ENCODE results near the gene SRCAP.
A peak's percentile ranks its signal among the peaks of the same experiment; 100 is the strongest.

The SRCAP gene

DNA sequence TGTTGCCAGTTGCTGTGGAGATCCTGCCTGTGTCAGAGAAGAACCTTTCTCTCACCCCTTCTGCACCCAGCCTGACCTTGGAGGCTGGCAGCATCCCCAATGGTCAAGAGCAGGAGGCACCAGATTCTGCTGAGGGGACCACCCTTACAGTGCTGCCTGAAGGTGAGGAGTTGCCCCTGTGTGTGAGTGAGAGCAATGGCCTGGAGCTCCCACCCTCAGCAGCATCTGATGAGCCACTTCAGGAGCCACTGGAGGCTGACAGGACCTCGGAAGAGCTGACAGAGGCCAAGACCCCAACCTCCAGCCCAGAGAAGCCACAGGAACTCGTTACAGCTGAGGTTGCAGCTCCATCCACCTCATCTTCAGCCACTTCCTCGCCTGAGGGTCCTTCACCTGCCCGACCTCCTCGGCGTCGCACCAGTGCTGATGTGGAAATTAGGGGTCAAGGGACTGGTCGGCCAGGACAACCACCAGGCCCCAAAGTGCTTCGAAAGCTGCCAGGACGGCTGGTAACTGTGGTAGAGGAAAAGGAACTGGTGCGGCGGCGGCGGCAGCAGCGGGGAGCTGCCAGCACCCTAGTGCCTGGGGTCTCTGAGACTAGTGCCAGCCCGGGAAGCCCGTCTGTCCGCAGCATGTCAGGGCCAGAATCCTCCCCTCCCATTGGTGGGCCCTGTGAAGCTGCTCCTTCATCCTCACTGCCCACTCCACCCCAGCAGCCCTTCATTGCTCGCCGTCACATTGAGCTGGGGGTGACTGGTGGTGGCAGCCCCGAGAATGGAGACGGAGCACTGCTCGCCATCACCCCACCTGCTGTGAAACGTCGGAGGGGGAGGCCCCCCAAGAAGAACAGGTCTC is 39.0 kb downstream of the SRCAP start:
- DNase-seq (ENCODE audit: low read depth): no peak

DNA sequence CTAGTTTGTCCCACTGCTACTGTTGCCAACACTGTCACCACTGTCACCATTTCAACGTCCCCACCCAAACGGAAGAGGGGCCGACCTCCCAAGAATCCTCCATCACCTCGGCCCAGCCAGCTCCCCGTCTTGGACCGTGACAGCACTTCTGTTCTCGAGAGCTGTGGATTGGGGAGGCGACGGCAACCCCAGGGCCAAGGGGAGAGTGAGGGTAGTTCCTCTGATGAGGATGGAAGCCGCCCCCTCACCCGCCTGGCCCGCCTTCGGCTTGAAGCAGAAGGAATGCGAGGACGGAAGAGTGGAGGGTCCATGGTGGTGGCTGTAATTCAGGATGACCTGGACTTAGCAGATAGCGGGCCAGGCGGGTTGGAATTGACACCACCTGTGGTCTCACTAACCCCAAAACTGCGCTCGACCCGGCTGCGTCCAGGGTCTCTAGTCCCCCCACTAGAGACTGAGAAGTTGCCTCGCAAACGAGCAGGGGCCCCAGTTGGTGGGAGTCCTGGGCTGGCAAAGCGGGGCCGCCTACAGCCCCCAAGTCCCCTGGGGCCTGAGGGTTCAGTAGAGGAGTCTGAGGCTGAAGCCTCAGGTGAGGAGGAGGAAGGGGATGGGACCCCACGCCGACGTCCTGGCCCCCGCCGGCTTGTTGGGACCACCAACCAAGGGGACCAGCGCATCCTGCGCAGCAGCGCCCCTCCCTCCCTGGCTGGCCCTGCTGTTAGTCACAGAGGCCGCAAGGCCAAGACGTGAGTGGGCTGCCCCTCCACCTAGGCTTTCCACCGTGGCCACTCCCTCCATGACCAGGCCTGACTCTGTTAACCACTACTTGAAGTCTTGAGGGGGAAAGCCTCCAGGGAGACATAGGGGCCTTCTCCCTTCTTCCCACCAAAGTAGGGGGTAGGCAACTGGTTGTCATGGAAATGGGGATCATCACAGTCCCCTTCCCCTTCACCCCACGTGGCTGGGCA is 40.3 kb downstream of the SRCAP start:
- DNase-seq (ENCODE audit: low read depth): peak; percentile 36

- peak; percentile 89 for DNase-seq (ENCODE audit: low read depth)
These were observed 41.6 kb downstream of the SRCAP start for GRCh38 chr16:30740364-30741251.

- peak; percentile 96 for DNase-seq (ENCODE audit: low read depth)
These were observed 42.5 kb downstream of the SRCAP start for GRCh38 chr16:30741461-30741914.

DNA sequence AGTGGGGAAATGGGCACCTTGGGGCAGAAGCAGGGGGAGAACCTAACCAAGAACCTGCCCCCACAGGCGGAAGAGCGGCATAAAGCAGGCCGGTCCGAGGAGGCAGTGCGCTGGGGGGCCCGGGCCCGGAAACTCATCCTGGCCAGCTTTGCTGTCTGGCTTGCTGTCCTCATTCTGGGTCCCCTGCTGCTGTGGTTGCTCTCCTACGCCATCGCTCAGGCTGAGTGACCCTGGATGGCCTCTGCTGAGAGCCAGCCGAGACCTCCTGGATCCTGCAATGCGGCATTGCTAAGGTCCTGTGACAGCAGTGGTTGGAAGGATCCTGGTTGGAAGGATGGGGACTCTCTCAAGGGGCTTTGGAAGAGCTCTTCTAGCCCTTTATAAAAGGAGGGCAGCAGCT is 44.7 kb downstream of the SRCAP start:
- no peak for DNase-seq (ENCODE audit: low read depth)

DNA sequence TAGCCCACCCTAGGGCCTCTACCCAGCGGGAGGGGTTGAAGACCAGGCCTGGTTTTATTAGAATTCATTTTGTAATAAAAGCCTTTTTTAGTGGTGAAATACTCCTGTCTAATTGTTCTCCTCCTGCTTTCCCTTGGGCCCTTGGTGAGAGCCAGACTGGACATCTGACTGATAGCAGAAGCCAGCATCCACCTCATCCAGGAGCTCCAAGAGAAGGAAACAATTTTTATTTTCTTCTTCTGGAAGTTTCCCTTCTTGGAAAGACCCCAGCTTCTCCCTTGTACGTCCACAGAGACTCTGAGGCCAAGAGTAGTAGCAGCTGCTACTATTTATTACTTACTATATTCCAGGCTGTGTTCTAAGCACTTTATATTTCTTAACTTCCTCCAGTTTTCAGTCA is 45.2 kb downstream of the SRCAP start:
- no peak for DNase-seq (ENCODE audit: low read depth)

DNA sequence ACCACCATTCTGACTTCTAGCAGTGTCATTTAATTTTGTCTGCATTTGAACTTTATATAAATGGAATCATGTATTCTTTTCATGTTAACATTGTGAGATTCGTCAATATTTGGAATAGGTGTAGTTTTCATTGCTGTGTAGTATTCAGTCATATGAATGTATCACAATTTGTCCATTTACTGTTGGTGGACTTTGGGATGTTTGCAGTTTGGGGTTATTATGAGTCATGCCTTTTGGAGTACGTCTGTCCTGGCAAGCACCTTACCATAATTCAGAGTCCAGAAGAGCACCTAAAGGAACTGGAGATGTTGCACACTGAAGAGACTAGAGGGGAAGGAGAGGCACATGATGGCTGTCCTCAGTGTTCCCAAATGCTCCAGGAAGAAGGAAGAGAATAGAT is 46.1 kb downstream of the SRCAP start:
- no peak for DNase-seq (ENCODE audit: low read depth)

GRCh38 chr16:30746638-30747175 is 47.7 kb downstream of the SRCAP start:
- DNase-seq (ENCODE audit: low read depth): no peak

- DNase-seq (ENCODE audit: low read depth): peak; percentile 75
These were observed 48.4 kb downstream of the SRCAP start for GRCh38 chr16:30747331-30747730.

- DNase-seq (ENCODE audit: low read depth): peak; percentile 99
These were observed 49.0 kb downstream of the SRCAP start, which contains the start of gene PHKG2 for GRCh38 chr16:30747799-30748633. Gene PHKG2 (plus strand): TSS chr16:30748425. CDS start chr16:30748821, 396 bp downstream.

- peak; percentile 76 for DNase-seq (ENCODE audit: low read depth)
These were observed 49.9 kb downstream of the SRCAP start for GRCh38 chr16:30748634-30749445.

GRCh38 chr16:30750201-30750600 is 51.2 kb downstream of the SRCAP start:
- DNase-seq (ENCODE audit: low read depth): no peak

DNA sequence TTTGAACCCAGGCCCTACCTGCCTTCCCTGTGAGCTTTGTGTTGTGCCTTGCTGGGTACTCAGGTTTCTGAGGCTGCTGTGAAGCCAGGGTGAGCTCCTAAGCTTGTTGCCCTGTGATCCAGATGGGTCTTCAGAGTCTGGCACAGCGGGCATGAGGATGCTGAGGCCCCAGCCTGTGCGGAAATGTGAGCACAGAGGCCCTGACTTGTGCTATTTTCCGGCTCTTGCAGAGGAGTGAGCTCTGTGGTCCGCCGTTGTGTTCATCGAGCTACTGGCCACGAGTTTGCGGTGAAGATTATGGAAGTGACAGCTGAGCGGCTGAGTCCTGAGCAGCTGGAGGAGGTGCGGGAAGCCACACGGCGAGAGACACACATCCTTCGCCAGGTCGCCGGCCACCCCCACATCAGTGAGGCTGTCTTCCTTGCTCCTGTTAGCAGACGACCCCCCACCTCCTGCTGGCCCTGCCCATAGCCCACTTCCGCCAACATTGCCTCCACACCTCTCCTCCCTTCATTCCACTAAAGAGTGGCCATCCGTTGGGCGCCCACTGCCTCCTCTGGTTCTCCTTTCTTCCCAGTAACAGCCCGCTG is 52.0 kb downstream of the SRCAP start:
- no peak for DNase-seq (ENCODE audit: low read depth)

DNA sequence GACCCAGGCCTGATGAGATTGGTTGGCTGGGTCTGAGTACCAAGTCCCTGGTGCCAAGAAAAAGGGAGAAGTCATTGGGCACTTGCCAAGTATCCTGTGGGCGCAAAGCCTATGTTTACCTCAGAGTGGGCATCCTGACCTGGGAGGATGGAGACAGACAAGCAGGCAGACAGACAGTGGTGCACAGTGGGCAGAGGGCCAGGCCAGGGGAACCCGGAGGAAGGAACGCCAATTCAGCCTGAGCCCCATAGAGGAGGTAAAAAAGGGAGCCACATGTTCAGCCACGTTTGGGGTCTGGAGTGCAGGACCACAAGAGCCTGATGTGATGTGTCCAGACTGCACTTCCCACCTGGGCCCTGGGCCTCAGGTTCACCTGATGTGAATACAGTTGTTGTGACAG is 54.6 kb downstream of the SRCAP start:
- no peak for DNase-seq (ENCODE audit: low read depth)

DNA sequence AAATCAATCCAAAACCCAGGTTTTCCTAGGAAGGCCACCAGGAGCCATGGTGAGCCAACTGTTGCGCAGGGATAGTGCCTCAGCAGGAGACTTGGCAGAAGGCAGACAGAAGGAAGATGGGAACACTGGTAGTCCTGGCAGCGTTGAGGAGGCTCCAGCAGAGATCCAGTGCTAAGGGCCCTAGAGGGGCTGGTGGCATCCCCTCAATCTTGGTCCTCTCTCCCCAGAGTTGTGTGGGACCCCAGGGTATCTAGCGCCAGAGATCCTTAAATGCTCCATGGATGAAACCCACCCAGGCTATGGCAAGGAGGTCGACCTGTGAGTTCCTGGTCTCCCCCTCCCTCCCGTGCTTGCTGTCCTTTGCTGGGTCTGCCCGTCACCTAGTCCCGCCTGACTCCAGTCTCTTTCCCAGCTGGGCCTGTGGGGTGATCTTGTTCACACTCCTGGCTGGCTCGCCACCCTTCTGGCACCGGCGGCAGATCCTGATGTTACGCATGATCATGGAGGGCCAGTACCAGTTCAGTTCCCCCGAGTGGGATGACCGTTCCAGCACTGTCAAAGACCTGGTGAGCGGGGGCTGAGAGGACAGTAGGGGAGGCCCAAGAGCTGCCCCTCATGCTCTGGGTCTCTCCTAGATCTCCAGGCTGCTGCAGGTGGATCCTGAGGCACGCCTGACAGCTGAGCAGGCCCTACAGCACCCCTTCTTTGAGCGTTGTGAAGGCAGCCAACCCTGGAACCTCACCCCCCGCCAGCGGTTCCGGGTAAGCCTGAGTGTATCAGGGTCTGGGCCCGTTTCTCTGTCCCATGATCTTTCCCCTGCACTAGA is 57.2 kb downstream of the SRCAP start:
- DNase-seq (ENCODE audit: low read depth): no peak

DNA sequence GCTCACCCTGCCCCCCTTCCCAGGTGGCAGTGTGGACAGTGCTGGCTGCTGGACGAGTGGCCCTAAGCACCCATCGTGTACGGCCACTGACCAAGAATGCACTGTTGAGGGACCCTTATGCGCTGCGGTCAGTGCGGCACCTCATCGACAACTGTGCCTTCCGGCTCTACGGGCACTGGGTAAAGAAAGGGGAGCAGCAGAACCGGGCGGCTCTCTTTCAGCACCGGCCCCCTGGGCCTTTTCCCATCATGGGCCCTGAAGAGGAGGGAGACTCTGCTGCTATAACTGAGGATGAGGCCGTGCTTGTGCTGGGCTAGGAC is 57.8 kb downstream of the SRCAP start:
- no peak for DNase-seq (ENCODE audit: low read depth)

GRCh38 chr16:30757316-30757715 is 58.3 kb downstream of the SRCAP start:
- no peak for DNase-seq (ENCODE audit: low read depth)

DNA sequence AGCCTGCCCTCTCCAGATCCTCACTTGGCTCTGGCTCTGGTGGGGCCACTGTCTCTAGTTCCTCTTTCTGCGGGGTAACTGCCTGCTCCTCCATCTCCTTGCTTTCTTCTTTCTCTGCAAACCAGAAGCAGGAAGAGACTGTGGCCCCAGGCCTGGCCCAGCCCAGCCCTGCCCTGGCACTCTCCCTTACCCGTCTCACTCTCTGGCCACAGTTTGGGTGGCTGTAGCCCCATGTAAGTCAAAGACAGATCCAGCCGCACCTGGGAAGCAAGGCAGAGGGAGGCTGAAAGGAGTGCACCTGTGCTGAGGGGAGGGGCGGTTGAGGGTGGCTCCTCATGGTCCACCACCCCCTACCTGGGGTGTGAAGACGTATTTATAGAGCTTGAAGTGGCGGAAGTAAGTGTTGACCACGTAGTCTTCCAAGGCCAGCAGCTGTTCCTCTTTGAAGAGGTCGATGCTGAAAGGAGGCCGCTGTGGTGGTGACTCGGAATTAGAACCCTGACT is 60.1 kb downstream of the SRCAP start:
- DNase-seq (ENCODE audit: low read depth): no peak

All from ELR (cell line).